Measurements from ENCODE around the gene SCAMP5.

SCAMP5 gene

DNA sequence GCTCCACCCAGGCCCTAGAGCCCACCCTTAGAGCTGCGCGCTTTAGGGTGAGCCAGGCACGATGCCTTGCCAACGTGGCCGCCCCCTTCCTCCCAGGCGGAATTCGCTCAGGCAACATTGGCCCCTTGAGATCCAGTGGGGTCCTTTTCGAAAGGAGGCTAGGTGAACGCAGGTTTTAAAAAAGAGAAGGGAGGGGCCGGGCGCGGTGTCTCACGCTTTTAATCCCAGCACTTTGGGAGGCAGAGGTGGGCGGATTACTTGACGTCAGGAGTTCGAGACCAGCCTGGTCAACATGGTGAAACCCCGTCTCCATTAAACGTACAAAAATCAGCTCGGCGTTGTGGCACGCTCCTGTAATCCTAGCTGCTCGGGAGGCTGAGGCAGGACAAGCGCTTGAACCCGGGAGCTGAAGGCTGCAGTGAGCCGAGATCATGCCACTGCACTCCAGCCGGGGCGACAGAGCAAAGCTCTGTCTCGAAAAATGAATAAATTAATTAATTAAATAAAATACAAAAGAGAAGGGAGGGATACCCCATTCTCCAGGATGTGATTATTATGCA lies 37.8 kb upstream of the SCAMP5 start:
- no peak for TF ChIP-seq NFIC (IDR thresholded peaks at IDR 0.05)
- TF ChIP-seq, protein P1, sequence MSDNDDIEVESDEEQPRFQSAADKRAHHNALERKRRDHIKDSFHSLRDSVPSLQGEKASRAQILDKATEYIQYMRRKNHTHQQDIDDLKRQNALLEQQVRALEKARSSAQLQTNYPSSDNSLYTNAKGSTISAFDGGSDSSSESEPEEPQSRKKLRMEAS (IDR thresholded peaks at IDR 0.05), result peak; percentile 21; the same call in 1 of the 2 replicates
- TF ChIP-seq CREB1 (IDR thresholded peaks at IDR 0.05; ENCODE audit: low read depth), result no peak
- no peak for TF ChIP-seq TEAD4 (IDR thresholded peaks at IDR 0.05)
- 0 out of 2 replicates have a peak, but pooled peaks have one; percentile 18 for TF ChIP-seq ZBTB7A (IDR thresholded peaks at IDR 0.05; ENCODE audit: low read depth)
- TF ChIP-seq EP300 (IDR thresholded peaks at IDR 0.05; ENCODE audit: borderline replicate concordance), result no peak

DNA sequence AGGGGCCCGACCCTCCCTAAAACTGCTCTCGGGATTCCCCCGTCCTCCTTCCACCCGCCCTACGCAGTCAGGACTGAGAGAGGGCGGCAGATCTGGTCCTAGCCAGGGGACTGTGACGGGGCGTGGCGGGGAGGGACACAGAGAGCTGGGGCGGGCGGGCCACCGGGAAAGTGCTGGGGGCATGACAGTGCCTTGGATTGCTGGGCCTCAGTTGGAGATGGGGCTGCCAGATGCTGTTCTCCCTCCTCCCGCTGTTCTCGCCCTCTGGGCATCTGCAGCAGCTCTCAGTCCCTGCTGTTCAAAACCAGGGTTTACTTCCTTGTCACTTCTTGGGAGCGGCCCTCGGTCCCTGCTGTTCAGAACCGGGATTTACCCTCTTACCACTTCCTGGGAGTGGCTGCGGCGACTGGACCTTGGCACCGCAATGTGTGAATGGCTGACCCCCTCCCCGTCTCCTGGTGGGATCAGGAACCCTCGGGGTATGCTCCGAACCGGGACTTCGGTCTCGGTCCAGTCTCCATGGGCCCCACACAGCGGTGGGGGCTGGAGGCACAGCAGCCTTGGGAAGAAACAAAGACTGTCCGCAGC lies 36.9 kb upstream of the SCAMP5 start:
- no peak for TF ChIP-seq TAF1 (IDR thresholded peaks at IDR 0.05; ENCODE audit: low read depth)
- TF ChIP-seq, protein P2, sequence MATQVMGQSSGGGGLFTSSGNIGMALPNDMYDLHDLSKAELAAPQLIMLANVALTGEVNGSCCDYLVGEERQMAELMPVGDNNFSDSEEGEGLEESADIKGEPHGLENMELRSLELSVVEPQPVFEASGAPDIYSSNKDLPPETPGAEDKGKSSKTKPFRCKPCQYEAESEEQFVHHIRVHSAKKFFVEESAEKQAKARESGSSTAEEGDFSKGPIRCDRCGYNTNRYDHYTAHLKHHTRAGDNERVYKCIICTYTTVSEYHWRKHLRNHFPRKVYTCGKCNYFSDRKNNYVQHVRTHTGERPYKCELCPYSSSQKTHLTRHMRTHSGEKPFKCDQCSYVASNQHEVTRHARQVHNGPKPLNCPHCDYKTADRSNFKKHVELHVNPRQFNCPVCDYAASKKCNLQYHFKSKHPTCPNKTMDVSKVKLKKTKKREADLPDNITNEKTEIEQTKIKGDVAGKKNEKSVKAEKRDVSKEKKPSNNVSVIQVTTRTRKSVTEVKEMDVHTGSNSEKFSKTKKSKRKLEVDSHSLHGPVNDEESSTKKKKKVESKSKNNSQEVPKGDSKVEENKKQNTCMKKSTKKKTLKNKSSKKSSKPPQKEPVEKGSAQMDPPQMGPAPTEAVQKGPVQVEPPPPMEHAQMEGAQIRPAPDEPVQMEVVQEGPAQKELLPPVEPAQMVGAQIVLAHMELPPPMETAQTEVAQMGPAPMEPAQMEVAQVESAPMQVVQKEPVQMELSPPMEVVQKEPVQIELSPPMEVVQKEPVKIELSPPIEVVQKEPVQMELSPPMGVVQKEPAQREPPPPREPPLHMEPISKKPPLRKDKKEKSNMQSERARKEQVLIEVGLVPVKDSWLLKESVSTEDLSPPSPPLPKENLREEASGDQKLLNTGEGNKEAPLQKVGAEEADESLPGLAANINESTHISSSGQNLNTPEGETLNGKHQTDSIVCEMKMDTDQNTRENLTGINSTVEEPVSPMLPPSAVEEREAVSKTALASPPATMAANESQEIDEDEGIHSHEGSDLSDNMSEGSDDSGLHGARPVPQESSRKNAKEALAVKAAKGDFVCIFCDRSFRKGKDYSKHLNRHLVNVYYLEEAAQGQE (IDR thresholded peaks at IDR 0.05; ENCODE audit: low read depth), result no peak
- TF ChIP-seq, protein P1 (IDR thresholded peaks at IDR 0.05), result no peak
- no peak for TF ChIP-seq RAD21 (IDR thresholded peaks at IDR 0.05; ENCODE audit: low read depth)
- TF ChIP-seq NFIC (IDR thresholded peaks at IDR 0.05), result no peak
- TF ChIP-seq, protein P3, sequence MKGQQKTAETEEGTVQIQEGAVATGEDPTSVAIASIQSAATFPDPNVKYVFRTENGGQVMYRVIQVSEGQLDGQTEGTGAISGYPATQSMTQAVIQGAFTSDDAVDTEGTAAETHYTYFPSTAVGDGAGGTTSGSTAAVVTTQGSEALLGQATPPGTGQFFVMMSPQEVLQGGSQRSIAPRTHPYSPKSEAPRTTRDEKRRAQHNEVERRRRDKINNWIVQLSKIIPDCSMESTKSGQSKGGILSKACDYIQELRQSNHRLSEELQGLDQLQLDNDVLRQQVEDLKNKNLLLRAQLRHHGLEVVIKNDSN (IDR thresholded peaks at IDR 0.05), result no peak
- no peak for TF ChIP-seq TCF12 (IDR thresholded peaks at IDR 0.05; ENCODE audit: low read depth)
- TF ChIP-seq YY1 (IDR thresholded peaks at IDR 0.05; ENCODE audit: low read depth), result no peak
- TF ChIP-seq CEBPB (IDR thresholded peaks at IDR 0.05), result no peak
- TF ChIP-seq CREB1 (IDR thresholded peaks at IDR 0.05; ENCODE audit: low read depth), result no peak
- no peak for TF ChIP-seq TEAD4 (IDR thresholded peaks at IDR 0.05)
- no peak for TF ChIP-seq FOXM1 (IDR thresholded peaks at IDR 0.05; ENCODE audit: borderline replicate concordance, low read depth)
- no peak for TF ChIP-seq EP300 (IDR thresholded peaks at IDR 0.05; ENCODE audit: borderline replicate concordance)
- no peak for TF ChIP-seq EGR1 (IDR thresholded peaks at IDR 0.05)
- no peak for TF ChIP-seq ZBTB7A (IDR thresholded peaks at IDR 0.05; ENCODE audit: low read depth)

DNA sequence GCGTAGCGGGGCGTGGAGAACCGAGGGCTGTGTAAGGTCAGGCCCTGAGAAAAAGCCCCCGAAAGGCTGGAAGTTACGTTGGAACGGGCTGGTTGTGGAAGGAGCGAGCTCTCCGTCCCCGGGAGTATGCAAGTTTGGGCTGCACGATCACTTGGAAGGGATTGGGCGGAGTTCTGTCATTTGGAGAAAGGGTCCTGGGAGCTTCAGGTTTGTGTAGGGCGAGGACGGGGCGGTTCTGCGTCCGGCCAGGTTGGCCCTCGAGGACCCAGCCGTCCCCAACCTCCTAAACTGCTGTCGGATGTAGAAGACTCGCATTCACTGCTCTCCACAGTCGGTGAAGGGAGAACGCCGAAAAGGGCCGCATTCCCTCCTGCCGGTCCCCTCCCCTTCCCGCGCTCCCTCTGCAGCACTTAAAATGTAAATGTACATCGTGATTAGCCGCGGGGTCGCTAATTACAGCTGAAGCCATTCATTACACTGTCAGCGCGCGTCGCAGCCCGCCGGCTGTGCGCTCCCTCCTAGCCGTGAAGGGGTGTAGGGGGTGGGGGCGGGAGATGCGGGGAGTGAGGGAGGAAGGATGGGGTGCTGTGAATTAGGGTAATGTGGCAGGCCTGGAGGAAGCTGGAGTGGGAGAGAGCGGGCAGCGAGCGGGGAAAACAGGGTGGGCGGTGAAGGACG lies 36.3 kb upstream of the SCAMP5 start:
- TF ChIP-seq, protein P3 (IDR thresholded peaks at IDR 0.05), result no peak
- TF ChIP-seq, protein P1 (IDR thresholded peaks at IDR 0.05), result no peak
- TF ChIP-seq NFIC (IDR thresholded peaks at IDR 0.05) (no peak), CREB1 (IDR thresholded peaks at IDR 0.05; ENCODE audit: low read depth) (no peak), TCF12 (IDR thresholded peaks at IDR 0.05; ENCODE audit: low read depth) (no peak), YY1 (IDR thresholded peaks at IDR 0.05; ENCODE audit: low read depth) (no peak), FOXM1 (IDR thresholded peaks at IDR 0.05; ENCODE audit: borderline replicate concordance, low read depth) (no peak), EGR1 (IDR thresholded peaks at IDR 0.05) (no peak), TEAD4 (IDR thresholded peaks at IDR 0.05) (no peak), ZBTB7A (IDR thresholded peaks at IDR 0.05; ENCODE audit: low read depth) (no peak)
- TF ChIP-seq, protein P2 (IDR thresholded peaks at IDR 0.05; ENCODE audit: low read depth), result no peak

DNA sequence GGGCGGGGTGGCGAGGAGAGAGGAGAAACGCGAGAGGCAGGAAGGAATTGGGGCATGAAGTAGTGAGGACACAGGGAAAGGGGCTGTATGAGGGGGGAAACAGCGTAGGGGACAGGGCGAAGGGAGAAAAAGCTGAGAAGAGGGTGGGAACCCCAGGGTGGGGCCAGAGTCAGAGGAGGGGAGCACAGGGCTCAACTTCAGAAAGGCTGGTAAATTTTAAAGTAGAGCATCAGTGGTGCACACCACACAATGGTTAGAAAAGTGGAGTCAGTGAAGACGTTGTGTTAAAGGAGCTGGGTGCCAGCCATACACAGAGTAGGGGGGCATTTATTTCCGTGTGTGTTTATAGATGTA lies 35.8 kb upstream of the SCAMP5 start:
- TF ChIP-seq RAD21 (IDR thresholded peaks at IDR 0.05; ENCODE audit: low read depth), result no peak
- TF ChIP-seq, protein P1 (IDR thresholded peaks at IDR 0.05), result no peak
- no peak for TF ChIP-seq TCF12 (IDR thresholded peaks at IDR 0.05; ENCODE audit: low read depth)
- TF ChIP-seq EGR1 (IDR thresholded peaks at IDR 0.05), result no peak
- TF ChIP-seq NFIC (IDR thresholded peaks at IDR 0.05), result no peak
- no peak for TF ChIP-seq TAF1 (IDR thresholded peaks at IDR 0.05; ENCODE audit: low read depth)
- no peak for TF ChIP-seq TEAD4 (IDR thresholded peaks at IDR 0.05)
- TF ChIP-seq CREB1 (IDR thresholded peaks at IDR 0.05; ENCODE audit: low read depth), result no peak
- TF ChIP-seq CEBPB (IDR thresholded peaks at IDR 0.05), result no peak
- TF ChIP-seq YY1 (IDR thresholded peaks at IDR 0.05; ENCODE audit: low read depth), result no peak
- TF ChIP-seq, protein P3 (IDR thresholded peaks at IDR 0.05), result no peak
- no peak for TF ChIP-seq FOXM1 (IDR thresholded peaks at IDR 0.05; ENCODE audit: borderline replicate concordance, low read depth)
- TF ChIP-seq ZBTB7A (IDR thresholded peaks at IDR 0.05; ENCODE audit: low read depth), result no peak
- TF ChIP-seq, protein P2 (IDR thresholded peaks at IDR 0.05; ENCODE audit: low read depth), result no peak

Data from Ishikawa (cell line).